ENCODE results near the gene CAMK2D.
"Not testable (repeated sequence)": the region's sequence is repeated elsewhere in the genome, so short reads cannot be mapped to it uniquely, and the experiment has no call there.

Gene CAMK2D

DNA sequence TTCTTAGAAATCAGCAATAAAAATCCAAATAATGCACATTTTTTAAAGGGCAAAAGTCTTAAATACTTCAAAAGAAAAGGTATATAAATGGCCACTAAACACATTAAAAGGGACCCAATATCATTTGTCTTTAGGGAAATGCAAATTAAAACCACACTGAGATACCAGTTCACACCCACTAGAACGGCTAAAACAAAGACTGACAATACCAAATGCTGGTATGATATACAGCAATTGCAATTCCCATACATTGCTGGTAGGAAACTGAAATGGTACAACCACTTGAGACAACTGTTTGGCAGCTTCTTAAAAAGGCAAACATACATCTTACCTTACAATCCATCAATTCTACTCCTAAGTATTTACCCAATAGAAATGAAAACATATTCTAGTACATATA, 33.7 kb downstream of the CAMK2D start:
- FAIRE-seq: no peak

DNA sequence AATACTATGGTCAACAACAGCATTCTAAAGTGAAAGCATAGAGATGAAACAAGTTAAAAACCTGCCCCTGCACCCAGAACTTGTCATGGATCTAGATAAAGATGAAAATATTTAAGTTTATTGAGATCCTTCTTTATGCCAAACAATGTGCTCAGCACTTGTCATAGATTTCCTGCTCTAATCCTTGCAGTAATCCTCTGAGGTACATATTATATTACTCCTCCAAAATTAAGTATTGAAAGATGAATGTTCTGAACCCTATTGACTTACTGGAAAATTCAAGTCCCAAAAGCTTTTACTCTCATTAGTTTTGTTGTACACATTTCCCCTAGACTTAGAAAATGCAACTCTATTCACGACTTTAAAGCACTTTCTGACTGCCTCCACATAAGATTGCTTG, 35.6 kb downstream of the CAMK2D start:
- FAIRE-seq: no peak

DNA sequence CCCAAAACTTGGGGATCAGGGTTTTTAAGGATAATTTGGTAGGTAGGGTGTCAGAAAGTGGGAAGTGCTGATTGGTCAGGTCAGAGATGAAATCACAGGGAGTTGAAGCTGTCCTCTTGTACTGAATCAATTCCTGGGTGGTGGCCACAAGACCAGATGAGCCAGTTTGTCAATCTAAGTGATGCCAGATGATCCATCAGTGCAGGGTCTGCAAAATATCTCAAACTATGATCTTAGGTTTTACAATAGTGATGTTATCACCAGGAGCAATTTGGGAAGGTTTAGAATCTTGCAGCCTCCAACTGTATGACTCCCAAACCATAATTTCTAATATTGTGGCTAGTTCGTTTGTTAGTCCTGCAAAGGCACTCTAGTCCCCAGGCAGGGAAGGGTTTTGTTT, 43.3 kb downstream of the CAMK2D start:
- FAIRE-seq: no peak

DNA sequence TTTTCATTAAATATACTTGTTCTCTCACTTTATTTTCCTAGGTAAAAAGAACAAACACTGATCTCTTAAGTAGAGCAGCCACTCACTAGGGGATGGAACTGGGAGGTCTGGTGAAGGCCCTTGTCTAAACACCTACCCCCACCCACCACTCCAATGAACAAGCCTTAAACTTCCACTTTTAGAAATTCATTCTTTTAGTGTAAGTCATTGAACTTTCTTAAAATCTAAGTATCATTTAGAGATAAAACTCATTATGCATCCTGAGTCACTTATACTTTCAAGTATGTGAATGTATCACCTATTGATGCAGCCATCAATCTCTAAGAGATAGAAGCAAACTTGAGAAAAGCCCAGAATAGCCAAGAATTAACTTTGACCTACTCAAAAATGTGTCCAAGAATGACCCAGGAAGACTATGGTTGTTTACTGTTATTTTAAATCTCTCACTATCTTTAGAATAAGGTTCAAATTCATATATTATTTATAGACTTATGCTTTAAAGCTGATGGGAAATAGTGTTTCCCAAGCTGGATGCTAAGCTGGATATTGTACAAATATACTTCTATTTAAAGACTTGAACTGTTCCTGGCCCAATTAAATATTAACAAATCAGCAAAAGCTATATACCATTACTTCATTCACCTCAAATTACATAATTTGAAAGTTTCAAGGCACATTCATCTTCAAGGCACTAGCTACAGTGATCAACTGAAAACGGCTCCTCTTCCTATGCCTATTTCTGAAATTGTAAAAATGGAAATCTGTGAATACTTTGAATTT, 49.5 kb downstream of the CAMK2D start:
- no peak for FAIRE-seq

DNA sequence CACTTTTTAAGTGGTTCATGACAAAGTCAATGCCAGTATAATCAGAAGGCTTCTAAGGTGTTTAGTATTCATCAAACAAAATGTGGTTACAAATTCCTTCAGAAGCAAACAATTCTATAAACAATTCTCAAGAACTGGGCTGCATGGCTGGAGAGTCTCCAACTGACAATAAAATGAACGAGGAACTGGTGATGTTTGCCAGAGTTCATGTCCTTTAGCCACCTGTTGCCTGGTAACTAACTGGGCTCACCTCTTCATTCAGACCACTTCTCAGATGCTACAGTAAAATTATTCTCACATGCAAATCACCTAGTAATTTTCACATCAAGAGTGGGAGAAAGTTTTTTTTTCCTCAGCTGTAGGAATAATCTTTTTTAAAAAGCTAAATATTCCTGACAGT, 53.3 kb downstream of the CAMK2D start:
- no peak for FAIRE-seq

DNA sequence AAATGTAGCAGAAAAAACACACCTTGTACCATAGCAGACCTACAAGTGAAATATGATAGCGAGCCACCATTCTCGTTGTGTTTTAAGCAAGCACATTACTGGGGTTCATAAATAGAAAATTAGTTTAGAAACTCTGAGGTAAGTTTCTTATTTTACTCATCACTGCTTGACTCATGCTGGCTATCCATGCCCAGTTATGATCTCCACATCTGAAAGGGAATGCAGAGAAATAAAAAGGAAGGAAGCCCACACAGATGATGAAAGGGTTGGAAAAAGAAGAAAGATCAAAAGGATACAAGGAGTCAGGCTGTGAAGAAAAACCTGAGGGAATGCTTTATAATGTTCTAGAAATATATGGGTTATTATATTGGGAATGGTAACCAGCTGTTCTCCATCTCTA, 54.5 kb downstream of the CAMK2D start:
- no peak for FAIRE-seq

DNA sequence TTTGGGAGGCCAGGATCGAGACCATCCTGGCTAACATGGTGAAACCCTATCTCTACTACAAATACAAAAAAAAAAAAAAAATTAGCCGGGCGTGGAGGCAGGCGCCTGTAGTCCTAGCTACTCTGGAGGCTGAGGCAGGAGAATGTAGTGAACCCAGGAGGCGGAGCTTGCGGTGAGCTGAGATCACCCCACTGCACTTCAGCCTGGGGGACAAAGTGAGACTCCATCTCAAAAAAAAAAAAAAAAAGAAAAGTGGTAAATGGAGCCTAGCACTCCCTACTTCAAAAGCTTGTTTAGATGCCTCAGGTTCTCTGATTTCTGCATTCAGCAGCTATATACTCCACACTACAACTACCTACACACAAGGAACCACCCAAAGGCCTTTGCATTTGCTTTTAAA, 56.4 kb downstream of the CAMK2D start:
- FAIRE-seq: not testable (repeated sequence)

DNA sequence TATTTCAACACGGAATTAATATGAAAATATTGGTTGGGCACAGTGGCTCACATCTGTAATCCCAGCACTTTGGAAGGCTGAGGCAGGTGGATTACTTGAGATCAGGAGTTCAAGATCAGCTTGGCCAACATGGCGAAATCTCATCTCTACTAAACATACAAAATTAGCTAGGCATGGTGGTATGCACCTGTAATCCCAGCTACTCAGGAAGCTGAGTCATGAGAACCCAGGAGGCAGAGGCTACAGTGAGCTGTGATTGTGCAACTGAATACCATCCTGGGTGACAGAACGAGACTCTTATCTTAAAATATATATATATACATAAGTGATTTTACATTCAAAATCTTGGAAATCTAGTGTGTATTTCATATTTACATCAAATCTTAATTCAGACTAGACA, 58.9 kb downstream of the CAMK2D start:
- not testable (repeated sequence) for FAIRE-seq

DNA sequence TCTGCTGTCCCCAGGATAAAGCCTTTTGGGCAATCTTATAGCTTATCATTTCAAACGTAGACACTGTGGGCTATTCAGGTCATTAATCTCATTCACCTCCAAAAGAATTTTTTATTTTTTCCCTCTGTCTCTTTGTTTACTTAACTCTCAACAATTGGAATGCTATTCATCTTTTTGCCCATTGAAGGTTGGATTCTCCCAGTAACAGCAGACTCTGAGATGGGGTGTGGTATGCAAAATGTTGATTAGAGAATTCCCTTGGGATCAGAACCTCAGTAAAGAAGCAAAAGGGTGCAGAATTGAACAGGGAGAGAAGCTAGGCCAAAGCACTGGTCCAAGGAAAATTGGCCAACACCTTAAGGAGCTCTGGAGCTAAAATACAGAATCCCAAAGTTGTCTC, 60.4 kb downstream of the CAMK2D start:
- FAIRE-seq: no peak

DNA sequence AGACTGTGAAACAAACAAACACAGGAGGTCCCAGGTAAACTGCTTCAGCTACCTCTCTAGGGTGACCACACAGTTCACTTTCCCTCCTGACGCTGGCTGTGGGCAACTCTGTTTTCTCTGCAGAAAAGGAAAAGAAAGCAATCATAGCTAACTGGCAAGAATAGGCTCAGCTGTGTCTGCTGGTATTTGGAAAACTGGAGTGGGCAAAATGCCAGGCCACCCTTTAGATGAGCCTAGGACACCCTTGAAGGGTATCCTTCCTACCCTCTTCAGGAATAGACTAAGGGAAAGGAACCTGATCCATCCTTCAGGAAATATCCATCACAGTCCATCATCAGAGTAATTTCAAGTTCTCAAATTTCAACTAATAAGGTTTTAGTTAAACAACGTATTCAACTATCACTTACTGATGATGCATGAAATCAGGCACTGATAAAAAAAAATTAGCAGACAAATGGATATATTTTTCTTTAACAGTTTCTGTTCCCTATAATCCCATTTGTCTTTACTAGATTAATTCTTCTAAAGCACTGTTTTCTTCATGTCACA, 60.9 kb downstream of the CAMK2D start:
- FAIRE-seq: no peak

DNA sequence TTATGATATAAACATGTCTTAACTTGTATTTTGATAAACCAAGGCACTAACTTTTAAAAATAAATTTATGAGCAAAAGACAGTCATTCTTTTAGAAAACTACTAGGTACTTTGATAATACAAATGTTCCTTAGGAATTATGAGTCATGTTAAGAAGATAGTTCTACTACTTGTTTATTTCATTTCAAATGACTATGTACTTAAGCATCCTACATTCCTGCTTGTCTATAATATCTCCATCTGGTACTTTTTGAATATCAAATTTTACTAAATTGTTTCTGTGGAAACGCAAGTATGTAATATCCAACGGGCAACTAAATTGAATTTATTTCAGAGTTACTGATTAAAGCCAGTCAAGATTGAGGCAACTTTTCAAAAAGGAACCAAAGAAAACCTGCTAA, 61.8 kb downstream of the CAMK2D start:
- no peak for FAIRE-seq

DNA sequence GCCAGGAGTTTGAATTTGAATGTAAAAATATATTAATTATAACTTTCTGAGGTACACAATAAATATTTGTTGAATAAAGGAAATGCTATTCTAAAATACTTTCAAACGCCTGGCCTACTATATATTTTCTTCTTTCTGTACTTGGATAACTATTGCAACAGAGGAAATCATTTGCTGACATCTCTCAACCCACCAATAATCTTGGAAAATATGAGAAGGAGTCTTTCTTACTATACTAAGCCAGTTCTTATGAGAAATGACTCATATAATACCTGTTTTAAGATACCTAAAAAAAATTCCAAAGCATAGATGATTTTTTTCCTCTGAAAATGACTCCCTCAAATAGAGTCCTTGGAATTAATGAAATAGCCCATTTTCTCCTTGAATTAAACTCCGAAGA, 64.1 kb downstream of the CAMK2D start:
- FAIRE-seq: no peak

DNA sequence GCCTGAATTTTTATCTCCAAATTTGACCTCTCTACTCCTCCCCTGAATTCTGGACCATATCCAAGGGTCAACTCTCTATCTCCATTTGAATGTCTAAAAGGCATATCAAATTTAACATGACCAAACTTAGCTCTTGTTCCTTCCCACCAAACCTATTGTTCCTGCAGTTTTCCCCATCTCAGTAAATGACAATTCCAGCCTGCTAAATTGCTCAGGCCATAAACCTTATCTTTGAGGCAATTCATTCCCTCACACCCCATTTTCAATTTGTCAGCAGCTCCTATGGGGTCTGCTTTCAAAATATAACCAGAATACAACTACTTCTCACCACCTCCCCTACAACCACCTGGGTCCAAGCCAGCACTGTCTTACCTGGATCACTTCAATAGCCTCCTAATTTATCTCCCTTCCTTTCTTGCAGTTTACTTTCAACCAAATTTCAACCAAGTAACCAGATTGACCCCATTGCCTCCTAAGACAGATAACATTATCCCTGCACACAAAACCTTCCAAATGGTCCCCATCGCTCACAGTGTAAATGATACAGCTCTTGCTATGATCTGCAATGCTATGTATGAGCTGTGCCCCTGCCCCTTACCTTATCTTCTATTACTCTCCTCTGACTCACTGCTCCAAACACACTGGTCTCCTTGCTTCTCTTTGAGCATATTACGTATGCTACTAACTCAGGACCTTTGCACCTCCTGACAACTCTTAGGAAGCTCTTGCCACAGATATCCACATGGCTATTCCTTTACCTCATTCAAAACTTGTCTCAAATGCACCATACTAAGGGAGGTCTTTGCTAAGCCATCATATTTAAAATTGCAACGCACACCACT, 66.0 kb downstream of the CAMK2D start:
- no peak for FAIRE-seq

DNA sequence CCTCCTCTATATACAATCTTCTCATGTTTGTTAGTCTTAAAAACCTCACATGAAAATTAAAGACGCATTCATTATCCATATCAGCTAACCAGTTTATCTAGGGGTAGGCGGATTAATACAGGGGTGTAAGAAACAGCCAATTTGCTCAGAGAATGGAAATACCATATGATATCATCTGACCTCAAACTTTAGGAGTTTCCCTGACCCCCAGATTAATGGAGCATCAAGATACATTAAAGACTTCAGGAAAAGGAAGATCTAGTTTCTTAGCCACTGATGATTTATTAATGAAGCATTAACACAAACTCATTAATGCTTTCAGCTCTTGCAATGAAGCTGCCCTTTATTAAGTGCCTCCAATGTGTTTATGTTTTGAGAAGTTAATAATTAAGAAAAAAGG, 67.5 kb downstream of the CAMK2D start:
- FAIRE-seq: no peak

DNA sequence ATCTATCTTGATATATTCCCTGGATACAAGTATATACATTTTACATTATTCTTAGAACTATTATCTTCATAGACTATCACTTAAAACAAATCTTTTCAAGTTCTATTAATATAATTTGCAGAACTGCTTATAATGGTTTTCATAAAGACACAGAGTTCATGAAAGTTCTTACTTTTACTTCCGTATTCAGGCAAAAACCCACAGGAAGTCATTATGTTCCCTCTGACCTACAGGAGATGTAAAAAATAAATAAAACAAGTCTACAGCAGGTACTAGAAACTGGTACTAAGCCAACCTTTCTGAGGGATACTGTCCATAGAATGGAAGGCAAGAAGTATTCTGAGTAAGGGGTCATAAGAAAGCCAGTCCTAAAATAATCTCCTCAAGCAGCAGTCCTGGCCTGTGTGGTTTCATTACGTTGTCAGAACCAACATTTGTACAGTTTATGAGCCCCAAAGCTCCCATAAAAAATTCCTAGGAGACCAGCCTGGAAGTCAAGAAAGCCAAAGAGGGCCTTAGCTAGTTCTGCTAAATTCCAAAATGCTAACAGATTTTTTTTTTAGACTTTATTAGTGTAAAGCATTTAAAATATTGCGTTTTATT, 68.6 kb downstream of the CAMK2D start:
- no peak for FAIRE-seq

DNA sequence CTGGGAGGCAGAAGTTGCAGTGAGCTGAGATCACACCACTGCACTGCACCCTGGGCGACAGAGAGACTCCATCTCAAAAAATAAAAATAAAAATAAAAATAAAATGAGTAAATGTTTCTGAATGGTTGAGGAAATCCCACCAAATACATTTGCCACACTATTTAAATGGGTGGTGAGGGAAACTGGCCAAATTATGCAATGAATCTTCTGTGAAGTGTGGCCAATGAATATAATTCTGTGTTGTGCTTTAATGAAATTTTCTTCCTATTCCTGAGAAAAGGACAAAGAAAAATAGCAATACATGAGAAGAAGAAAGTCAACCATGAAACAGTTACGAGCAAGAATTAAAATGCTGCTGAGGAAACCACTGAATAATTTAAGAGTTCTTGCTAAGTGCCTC, 69.9 kb downstream of the CAMK2D start:
- no peak for FAIRE-seq

DNA sequence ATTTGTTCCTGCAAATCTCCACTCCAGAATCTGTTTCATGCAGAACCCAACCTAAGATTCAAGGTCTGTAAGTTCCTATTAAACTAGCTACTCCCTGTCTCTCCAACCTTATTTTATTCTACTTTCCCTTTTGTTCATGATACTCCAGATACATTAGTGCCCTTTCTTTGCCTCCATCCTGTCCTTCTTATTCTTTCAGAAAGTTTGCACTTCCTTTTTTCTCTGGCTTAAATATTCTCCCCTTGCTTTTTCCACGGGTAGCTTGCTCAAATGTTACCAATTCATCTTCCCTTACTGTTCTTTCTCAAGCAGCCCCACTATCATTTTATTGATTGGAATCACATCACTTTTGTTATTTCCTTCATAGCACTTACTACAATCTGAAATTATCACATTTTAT, 72.1 kb downstream of the CAMK2D start:
- no peak for FAIRE-seq

DNA sequence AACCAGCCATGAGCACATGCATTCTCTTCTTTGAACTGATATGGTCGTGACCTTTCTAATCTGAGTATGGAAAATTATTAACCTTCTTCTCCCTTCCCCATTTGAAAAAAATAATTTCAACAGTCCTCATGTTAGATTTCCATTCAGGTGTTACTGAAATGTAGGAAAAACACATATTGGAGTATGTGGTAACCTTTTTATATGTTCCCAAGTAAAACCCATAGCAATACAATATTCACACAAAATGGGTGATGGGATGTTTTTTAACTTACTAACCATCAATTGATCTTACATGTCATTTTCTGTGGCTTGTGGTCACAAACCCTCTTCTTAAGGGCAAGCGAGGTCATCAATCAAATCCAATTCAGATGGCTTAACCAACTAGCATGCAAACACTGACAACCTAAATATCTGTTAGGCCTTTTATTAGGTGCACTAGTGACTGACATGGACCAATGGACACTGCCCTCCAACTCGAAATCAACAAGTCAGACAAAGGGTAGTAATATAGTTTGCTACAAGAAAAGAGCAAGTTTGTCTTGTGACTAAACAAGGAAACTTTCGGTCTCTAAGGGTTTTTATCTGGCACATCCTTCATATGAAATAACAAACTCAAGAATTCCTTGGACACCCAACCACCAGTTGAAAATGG, 74.3 kb downstream of the CAMK2D start:
- FAIRE-seq: no peak

DNA sequence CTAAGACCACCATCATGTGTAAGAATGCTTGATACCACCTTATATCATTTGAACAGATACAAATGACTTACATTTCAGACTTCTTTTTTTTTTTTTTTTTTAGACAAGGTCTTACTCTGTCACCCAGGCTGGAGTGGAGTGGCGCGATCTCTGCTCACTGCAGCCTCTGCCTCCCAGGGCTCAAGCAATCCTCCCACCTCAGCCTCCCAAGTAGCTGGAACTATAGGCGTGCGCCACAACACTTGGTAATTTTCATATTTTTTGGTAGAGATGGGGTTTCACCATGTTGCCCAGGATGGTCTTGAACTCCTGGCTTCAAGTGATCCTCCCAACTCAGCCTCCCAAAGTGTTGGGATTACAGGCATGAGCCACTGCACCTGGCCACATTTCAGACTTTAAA, 76.4 kb downstream of the CAMK2D start:
- not testable (repeated sequence) for FAIRE-seq

DNA sequence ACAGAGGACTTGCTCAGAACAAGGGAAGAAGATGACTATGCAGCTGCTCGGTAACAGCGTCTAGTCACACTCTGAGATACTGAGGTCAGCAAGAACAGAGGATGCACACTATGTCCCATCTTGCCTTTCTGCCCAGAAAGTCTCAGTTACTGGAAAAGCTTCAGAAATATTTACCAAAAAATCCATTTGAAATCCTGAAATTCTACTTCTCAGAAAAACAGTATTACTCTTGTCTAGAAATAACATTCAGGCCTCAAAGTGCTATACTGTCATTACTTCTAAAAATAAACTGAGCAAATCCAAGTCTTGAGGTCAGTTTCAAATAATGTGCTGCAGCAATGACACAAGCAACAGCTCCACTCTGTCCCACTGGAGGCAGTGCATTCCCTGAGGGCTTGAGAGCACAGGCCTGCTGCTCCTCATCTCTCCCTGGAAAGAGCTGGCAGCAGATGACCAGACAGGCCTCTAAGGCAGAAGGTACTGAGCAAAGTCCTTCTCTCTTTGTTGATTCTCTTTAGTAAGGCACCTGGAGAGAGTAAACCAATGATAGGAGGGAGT, 76.9 kb downstream of the CAMK2D start:
- FAIRE-seq: no peak

DNA sequence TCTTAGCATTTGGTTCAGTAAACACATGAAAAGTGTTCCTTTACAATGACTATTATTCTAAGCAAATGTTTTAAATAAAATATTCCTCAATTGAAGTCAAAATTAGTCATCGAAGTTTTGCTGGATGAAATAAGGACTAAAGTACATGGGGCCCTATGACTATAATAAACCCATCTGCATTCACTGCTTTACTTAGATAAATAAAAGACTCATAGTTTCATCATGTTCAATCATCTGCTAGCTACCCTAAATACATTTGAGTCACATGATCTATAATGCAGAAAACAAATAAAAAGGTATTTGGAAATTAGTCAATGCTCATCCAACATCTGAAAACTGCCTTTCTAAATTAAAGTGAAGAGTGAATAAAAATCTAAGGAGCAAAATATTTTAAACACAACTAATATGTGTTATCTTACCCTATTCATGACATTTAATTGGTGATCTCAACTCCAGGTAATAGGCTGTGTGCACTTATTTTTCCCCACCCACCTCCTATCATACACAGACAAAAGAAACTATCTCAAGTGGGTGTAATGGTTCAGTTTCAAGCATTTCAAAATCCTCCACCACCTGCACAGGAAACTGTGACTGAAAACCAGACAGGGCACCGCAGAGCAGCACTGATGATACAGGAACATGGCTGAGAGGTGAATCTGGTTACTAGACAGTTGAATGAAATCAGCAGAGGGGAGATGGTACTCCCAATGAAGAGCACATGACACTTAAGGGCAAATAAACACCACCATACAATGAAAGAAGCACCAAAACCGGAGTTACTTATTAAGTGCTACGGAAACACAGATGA, 78.6 kb downstream of the CAMK2D start:
- FAIRE-seq: no peak

DNA sequence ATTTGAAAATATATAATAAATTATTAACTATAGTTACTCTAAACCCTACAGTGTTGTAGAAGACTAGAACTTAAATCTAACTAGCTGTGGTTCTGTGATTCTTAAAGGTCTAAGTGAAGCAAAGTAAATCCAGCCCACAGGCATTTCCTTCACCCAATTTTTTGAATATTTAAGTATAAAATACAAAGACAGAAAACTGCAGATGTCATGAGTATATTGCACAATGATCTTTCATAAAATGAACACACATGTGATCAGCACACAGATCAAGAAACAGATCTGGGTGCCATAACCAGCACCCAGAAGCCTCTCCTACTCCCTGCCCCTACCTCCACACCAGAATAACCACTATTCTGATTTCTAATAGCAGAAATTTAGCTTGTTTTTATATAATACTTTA, 82.9 kb downstream of the CAMK2D start:
- no peak for FAIRE-seq
